HL-60 (cell line): Measurements from ENCODE around the gene ATG4D.

ENCODE experiments used
- DNase-seq, 2 experiments: peaks; one replicate each; pipeline ENCODE4 v3.0.0-alpha.2; 2010 to 2020; ENCODE audit warnings: low read depth in 1 of 2, low spot score in 1 of 2
- H3K27ac ChIP-seq: fragments of 250-450 bp; sonication (Bioruptor Pico); replicated peaks from 2 replicates; pipeline ENCODE4 v1.5.1; 2020; ENCODE audit warnings: mild to moderate bottlenecking, moderate library complexity
- H3K27me3 ChIP-seq: fragments of 250-450 bp; sonication (Bioruptor Pico); 2 replicates; pipeline ENCODE4 v1.5.1; 2021; ENCODE audit warnings: mild to moderate bottlenecking, moderate library complexity; ENCODE audit not compliant: insufficient read depth, poor library complexity, severe bottlenecking
- H3K4me3 ChIP-seq: replicated peaks from 2 replicates; pipeline ENCODE4 v1.5.1; 2011; ENCODE audit warnings: mild to moderate bottlenecking, control low read depth, low read length; ENCODE audit not compliant: insufficient read depth
- GABPA ChIP-seq: IDR thresholded peaks from 2 replicates; pipeline ENCODE4 v1.6.1; 2012; ENCODE audit warnings: low read depth
- POLR2AphosphoS5 ChIP-seq: IDR thresholded peaks from 2 replicates; pipeline ENCODE4 v1.6.1; 2012; ENCODE audit warnings: low read depth
- SPI1 ChIP-seq: IDR thresholded peaks from 2 replicates; pipeline ENCODE4 v1.6.1; 2012; ENCODE audit warnings: low read depth, mild to moderate bottlenecking, borderline replicate concordance
- TF ChIP-seq, protein P1 (sequence below): IDR thresholded peaks from 2 replicates; pipeline ENCODE4 v1.6.1; 2012; ENCODE audit warnings: low read depth; ENCODE audit not compliant: insufficient replicate concordance
- TF ChIP-seq, protein P2 (sequence below): IDR thresholded peaks from one replicate; pipeline ENCODE4 v1.5.1; 2011; ENCODE audit warnings: low read length, control low read depth, inconsistent platforms; ENCODE audit not compliant: insufficient read depth

The ATG4D gene

DNA sequence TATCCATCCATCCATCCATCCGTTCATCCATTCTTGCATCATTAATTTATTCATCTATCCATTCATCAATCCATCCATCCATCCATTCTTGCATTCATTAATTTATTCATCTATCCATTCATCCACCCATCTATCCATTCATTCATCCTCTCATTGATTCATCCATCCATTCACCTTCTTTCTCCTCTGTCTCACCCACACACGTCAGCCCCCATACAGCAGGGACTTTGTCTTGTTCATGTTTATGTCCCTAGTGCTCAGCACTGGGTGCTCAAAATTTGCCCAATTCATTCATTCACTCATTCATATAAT, 44.1 kb downstream of the ATG4D start:
- Histone ChIP-seq H3K4me3 (no peak overlapping the region), H3K27me3 (peaks cover 5% of the 10 kb centered on the region), H3K27ac (no peak overlapping the region)
- TF ChIP-seq SPI1, result no peak
- no peak for TF ChIP-seq POLR2AphosphoS5
- TF ChIP-seq, protein P1, sequence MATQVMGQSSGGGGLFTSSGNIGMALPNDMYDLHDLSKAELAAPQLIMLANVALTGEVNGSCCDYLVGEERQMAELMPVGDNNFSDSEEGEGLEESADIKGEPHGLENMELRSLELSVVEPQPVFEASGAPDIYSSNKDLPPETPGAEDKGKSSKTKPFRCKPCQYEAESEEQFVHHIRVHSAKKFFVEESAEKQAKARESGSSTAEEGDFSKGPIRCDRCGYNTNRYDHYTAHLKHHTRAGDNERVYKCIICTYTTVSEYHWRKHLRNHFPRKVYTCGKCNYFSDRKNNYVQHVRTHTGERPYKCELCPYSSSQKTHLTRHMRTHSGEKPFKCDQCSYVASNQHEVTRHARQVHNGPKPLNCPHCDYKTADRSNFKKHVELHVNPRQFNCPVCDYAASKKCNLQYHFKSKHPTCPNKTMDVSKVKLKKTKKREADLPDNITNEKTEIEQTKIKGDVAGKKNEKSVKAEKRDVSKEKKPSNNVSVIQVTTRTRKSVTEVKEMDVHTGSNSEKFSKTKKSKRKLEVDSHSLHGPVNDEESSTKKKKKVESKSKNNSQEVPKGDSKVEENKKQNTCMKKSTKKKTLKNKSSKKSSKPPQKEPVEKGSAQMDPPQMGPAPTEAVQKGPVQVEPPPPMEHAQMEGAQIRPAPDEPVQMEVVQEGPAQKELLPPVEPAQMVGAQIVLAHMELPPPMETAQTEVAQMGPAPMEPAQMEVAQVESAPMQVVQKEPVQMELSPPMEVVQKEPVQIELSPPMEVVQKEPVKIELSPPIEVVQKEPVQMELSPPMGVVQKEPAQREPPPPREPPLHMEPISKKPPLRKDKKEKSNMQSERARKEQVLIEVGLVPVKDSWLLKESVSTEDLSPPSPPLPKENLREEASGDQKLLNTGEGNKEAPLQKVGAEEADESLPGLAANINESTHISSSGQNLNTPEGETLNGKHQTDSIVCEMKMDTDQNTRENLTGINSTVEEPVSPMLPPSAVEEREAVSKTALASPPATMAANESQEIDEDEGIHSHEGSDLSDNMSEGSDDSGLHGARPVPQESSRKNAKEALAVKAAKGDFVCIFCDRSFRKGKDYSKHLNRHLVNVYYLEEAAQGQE, result no peak
- TF ChIP-seq, protein P2, sequence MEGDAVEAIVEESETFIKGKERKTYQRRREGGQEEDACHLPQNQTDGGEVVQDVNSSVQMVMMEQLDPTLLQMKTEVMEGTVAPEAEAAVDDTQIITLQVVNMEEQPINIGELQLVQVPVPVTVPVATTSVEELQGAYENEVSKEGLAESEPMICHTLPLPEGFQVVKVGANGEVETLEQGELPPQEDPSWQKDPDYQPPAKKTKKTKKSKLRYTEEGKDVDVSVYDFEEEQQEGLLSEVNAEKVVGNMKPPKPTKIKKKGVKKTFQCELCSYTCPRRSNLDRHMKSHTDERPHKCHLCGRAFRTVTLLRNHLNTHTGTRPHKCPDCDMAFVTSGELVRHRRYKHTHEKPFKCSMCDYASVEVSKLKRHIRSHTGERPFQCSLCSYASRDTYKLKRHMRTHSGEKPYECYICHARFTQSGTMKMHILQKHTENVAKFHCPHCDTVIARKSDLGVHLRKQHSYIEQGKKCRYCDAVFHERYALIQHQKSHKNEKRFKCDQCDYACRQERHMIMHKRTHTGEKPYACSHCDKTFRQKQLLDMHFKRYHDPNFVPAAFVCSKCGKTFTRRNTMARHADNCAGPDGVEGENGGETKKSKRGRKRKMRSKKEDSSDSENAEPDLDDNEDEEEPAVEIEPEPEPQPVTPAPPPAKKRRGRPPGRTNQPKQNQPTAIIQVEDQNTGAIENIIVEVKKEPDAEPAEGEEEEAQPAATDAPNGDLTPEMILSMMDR, result no peak
- no peak for TF ChIP-seq GABPA
- DNase-seq, result no peak

DNA sequence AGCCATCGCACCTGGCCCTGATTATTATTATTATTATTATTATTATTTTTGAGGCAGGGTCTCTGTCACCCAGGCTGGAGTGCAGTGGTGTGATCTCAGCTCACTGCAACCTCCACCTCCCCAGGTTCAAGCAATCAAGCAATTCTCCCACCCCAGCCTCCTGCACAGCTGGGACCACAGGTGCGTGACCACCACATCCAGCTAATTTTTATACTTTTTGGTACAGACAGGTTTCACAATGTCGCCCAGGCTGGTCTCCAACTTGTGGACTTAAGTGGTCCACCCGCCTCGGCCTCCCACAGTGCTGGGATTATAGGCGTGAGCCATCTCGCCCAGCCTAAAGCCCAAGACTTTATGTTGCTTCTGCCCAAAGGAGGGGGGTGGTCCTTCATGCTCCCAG, 49.4 kb downstream of the ATG4D start:
- H3K27me3 ChIP-seq, result no peaks in the 10 kb centered on the region
- H3K27ac ChIP-seq, result no peak overlapping the region
- TF ChIP-seq POLR2AphosphoS5 (no peak), GABPA (no peak), SPI1 (no peak)
- TF ChIP-seq, protein P1, result no peak
- TF ChIP-seq, protein P2, result no peak
- DNase-seq, result no peak
- H3K4me3 ChIP-seq, result no peak overlapping the region

DNA sequence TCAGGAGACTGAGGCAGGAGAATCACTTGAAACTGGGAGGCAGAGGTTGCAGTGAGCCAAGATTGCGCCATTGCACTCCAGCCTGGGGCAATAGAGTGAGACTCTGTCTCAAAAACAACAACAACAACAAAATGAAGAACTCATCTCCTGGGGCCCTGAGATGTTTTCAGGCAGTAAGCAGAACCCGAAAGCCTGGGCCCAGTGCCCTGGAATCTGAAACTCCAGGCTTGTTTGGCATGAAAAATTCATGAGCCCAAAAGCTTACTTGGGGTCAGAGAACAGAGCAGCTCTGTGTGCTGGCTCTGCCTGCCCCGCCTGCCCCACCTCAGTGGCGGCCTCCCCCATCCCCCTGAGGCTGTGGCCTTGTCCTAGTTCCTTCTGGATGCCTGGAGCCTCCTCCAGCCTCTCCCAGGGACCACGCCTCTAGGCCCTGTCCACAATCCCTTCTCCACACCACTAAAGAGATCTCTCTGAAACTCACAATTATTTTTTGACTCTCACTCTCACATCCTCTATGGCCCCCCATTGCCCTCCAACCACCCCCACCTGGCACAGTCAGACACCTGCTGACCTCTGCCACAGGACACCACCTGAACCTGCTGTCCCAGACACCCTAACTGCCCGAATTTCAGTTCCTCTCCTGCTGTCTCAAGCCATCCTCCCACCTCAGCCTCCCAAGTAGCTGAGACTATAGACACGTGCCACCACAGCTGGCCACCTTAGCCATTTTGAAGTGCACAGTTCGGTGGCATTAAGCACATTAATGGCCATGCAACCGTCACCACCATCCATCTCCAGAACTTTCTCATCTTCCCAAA, 50.3 kb downstream of the ATG4D start:
- peak in 1 of 2 experiments; percentile 24 for DNase-seq
- Histone ChIP-seq H3K27me3 (no peaks in the 10 kb centered on the region), H3K27ac (peak overlapping the region; percentile 16; the same call in 1 of the 2 replicates), H3K4me3 (no peak overlapping the region)
- TF ChIP-seq SPI1, result no peak
- no peak for TF ChIP-seq GABPA
- TF ChIP-seq, protein P1, result no peak
- TF ChIP-seq, protein P2, result no peak
- no peak for TF ChIP-seq POLR2AphosphoS5
